ENCODE data around the gene PLSCR2. TPM values are rescaled to one million over a fixed set of nuclear protein-coding genes. Genes with fewer than 3 reads are reported as not detected.
"Not testable (repeated sequence)": the region's sequence is repeated elsewhere in the genome, so short reads cannot be mapped to it uniquely, and the experiment has no call there.

The PLSCR2 gene
- total RNA-seq, 1 experiment from 2014 or later: not detected

DNA sequence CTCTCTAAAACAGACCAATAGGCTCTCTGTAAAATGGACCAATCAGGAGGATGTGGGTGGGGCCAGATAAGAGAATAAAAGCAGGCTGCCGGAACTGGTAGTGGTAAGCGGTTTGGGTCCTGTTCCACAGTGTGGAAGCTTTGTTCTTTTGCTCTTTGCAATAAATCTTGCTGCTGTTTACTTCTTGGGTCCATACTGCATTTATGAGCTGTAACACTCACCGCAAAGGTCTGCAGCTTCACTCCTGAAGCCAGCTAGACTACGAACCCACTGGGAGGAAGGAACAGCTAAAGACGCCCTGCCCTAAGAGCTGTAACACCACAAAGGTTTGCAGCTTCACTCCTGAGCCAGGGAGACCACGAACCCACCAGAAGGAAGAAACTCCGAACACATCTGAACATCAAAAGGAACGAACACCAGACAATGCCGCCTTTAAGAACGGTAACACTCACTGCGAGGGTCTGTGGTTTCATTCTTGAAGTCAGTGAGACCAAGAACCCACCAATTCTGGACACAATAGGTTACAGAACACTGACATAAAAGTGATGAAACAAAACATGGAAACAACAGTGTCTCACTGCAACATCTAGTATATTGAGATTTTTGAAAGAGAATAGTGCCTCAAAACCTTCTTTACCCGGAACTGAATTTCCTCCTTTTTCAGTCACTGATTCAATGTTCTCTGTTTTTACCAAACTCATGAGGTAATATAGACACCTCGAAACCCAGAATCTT is 28.8 kb upstream of the PLSCR2 start:
- H2AFZ ChIP-seq (ENCODE audit: low read length): no peak overlapping the region
- no peak for ATAC-seq
- peaks cover 23% of the 10 kb centered on the region for H3K4me1 ChIP-seq (ENCODE audit: insufficient read depth, low read length)
- H3F3A ChIP-seq (ENCODE audit: low read length, unreplicated experiment): no peaks in the 10 kb centered on the region
- no peaks in the 10 kb centered on the region for H3K9me3 ChIP-seq (ENCODE audit: low read length)
- H3K27ac ChIP-seq (ENCODE audit: low read length): no peak overlapping the region
- TF ChIP-seq EZH2phosphoT487 (IDR thresholded peaks at IDR 0.05; ENCODE audit: borderline replicate concordance, low read length): no peak
- TF ChIP-seq EZH2 (IDR thresholded peaks at IDR 0.05; ENCODE audit: low read length, unreplicated experiment): no peak
- TF ChIP-seq, protein P1, sequence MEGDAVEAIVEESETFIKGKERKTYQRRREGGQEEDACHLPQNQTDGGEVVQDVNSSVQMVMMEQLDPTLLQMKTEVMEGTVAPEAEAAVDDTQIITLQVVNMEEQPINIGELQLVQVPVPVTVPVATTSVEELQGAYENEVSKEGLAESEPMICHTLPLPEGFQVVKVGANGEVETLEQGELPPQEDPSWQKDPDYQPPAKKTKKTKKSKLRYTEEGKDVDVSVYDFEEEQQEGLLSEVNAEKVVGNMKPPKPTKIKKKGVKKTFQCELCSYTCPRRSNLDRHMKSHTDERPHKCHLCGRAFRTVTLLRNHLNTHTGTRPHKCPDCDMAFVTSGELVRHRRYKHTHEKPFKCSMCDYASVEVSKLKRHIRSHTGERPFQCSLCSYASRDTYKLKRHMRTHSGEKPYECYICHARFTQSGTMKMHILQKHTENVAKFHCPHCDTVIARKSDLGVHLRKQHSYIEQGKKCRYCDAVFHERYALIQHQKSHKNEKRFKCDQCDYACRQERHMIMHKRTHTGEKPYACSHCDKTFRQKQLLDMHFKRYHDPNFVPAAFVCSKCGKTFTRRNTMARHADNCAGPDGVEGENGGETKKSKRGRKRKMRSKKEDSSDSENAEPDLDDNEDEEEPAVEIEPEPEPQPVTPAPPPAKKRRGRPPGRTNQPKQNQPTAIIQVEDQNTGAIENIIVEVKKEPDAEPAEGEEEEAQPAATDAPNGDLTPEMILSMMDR (conservative IDR thresholded peaks at IDR 0.05; ENCODE audit: low read depth, low read length): no peak
- H3K9me2 ChIP-seq (replicated peaks; ENCODE audit: low read length): no peaks in the 10 kb centered on the region
- no peak overlapping the region for H3K4me3 ChIP-seq (ENCODE audit: low read length)
- ChIA-PET POLR2A (ENCODE audit: unreplicated experiment) (interaction anchor here (0.6 kb wide), 1 partner anchor 196 kb away, joined by 3 read pairs; no protein-coding TSS in a partner anchor), CTCF (no interaction called here)
- no peak for DNase-seq
- no peaks in the 10 kb centered on the region for H3K79me2 ChIP-seq (ENCODE audit: low read length)
- BruUV-seq (replicated peaks): no TSS peak
- H4K20me1 ChIP-seq (ENCODE audit: low read length): no peaks in the 10 kb centered on the region
- no peak overlapping the region for H3K9ac ChIP-seq (ENCODE audit: low read length)
- no peak overlapping the region for H3K4me2 ChIP-seq (ENCODE audit: low read length)
- H3K36me3 ChIP-seq (ENCODE audit: low read depth, low read length): no peaks in the 10 kb centered on the region
- no peaks in the 10 kb centered on the region for H3K27me3 ChIP-seq (ENCODE audit: low read length)
- intact Hi-C loops (cut with micrococcal nuclease): no loop called here

DNA sequence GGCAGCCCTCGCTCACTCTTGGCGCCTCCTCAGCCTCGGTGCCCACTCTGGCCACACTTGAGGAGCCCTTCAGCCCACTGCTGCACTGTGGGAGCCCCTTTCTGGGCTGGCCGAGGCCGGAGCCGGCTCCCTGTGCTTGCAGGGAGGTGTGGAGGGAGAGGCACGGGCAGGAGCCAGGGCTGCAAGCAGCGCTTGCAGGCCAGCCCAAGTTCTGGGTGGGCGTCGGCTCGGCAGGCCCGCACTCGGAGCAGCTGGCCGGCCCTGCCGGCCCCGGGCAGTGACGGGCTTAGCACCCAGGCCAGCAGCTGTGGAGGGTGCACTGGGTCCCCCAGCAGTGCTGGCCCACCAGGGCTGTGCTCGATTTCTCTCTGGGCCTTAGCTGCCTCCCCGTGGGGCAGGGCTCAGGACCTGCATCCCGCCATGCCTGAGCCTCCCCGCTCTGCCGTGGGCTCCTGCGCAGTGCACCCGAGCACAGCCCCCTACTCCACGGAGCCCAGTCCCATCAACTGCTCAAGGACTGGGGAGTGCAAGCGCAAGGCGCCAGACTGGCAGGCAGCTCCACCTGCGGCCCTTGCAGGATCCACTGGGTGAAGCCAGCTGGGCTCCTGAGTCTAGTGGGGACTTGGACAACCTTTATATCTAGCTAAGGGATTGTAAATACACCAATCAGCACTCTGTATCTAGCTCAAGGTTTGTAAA is 27.9 kb upstream of the PLSCR2 start:
- ATAC-seq; CTCF ChIA-PET; intact Hi-C loops (cut with micrococcal nuclease); H4K20me1 ChIP-seq (ENCODE audit: low read length); H3K9me2 ChIP-seq (replicated peaks; ENCODE audit: low read length); H3K4me3 ChIP-seq (ENCODE audit: low read length); H3K9ac ChIP-seq (ENCODE audit: low read length); BruUV-seq (replicated peaks); H2AFZ ChIP-seq (ENCODE audit: low read length); H3F3A ChIP-seq (ENCODE audit: low read length, unreplicated experiment); H3K4me2 ChIP-seq (ENCODE audit: low read length); H3K27ac ChIP-seq (ENCODE audit: low read length); H3K79me2 ChIP-seq (ENCODE audit: low read length); H3K9me3 ChIP-seq (ENCODE audit: low read length); DNase-seq; H3K36me3 ChIP-seq (ENCODE audit: low read depth, low read length); H3K27me3 ChIP-seq (ENCODE audit: low read length): not testable (repeated sequence)
- POLR2A ChIA-PET (ENCODE audit: unreplicated experiment): interaction anchor here (0.6 kb wide), 1 partner anchor 195 kb away, joined by 3 read pairs; no protein-coding TSS in a partner anchor
- H3K4me1 ChIP-seq (ENCODE audit: insufficient read depth, low read length): peaks cover 15% of the 10 kb centered on the region

DNA sequence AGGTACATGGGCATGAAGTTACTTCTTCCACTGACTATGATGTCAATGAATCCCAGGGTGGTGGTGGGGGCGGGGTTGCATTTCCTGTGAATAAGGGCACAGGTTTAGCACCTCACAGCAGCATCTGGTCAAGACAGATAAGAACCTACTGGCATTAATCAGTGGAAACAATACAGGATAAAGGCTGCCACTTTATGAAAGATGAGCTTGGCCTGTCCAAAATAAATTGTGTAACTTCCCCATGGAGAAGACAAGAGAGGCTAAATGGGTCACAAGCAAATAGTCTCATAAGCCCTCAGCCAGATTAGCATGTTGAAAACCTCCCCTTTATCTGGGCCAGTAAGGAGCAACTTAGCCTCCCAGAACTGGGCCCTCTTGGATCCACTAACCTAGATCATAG is 27.4 kb upstream of the PLSCR2 start:
- intact Hi-C loops (cut with micrococcal nuclease): no loop called here
- no peaks in the 10 kb centered on the region for H4K20me1 ChIP-seq (ENCODE audit: low read length)
- no peak for ATAC-seq

More for the DNA sequence above, 27.4 kb upstream of the PLSCR2 start:
- Histone ChIP-seq H3K9me2 (replicated peaks; ENCODE audit: low read length) (no peaks in the 10 kb centered on the region), H3K4me1 (ENCODE audit: insufficient read depth, low read length) (peaks cover 10% of the 10 kb centered on the region; the same call in 1 of the 2 replicates), H3K27me3 (ENCODE audit: low read length) (no peaks in the 10 kb centered on the region), H3K9me3 (ENCODE audit: low read length) (no peaks in the 10 kb centered on the region), H3F3A (ENCODE audit: low read length, unreplicated experiment) (no peaks in the 10 kb centered on the region), H3K36me3 (ENCODE audit: low read depth, low read length) (no peaks in the 10 kb centered on the region), H3K27ac (ENCODE audit: low read length) (no peak overlapping the region), H3K4me3 (ENCODE audit: low read length) (no peak overlapping the region), H2AFZ (ENCODE audit: low read length) (no peak overlapping the region), H3K9ac (ENCODE audit: low read length) (no peak overlapping the region), H3K4me2 (ENCODE audit: low read length) (no peak overlapping the region), H3K79me2 (ENCODE audit: low read length) (no peaks in the 10 kb centered on the region)
- CTCF ChIA-PET: no interaction called here
- no TSS peak for BruUV-seq (replicated peaks)
- POLR2A ChIA-PET (ENCODE audit: unreplicated experiment): no interaction called here
- TF ChIP-seq EZH2phosphoT487 (IDR thresholded peaks at IDR 0.05; ENCODE audit: borderline replicate concordance, low read length) (no peak), EZH2 (IDR thresholded peaks at IDR 0.05; ENCODE audit: low read length, unreplicated experiment) (no peak)
- TF ChIP-seq, protein P1 (conservative IDR thresholded peaks at IDR 0.05; ENCODE audit: low read depth, low read length): no peak
- DNase-seq: no peak

Measured in PC-3 (cell line).